HUES6 (cell line): ENCODE results near the gene CCDC60.

Experiments used
- H3K27ac ChIP-seq: 2 replicates; pipeline ENCODE4 v1.7.0; 2013; ENCODE audit warnings: low read depth, mild to moderate bottlenecking, low read length, inconsistent platforms
- H3K27me3 ChIP-seq: 2 replicates; pipeline ENCODE4 v1.6.1; 2013; ENCODE audit warnings: low read length; ENCODE audit not compliant: control insufficient read depth, insufficient read depth
- H3K36me3 ChIP-seq: 2 replicates; pipeline ENCODE4 v1.6.1; 2013; ENCODE audit warnings: low read length; ENCODE audit not compliant: control insufficient read depth, insufficient read depth
- H3K4me1 ChIP-seq: 2 replicates; pipeline ENCODE4 v1.6.1; 2013; ENCODE audit warnings: low read length; ENCODE audit not compliant: control insufficient read depth, insufficient read depth
- H3K4me3 ChIP-seq: 2 replicates; pipeline ENCODE4 v1.5.1; 2013; ENCODE audit warnings: low read depth, low read length
- H3K9ac ChIP-seq: one replicate; pipeline ENCODE4 v1.6.1; 2013; ENCODE audit warnings: mild to moderate bottlenecking, low read length
- H3K9me3 ChIP-seq: 2 replicates; pipeline ENCODE4 v1.6.1; 2013; ENCODE audit warnings: low read depth, low read length; ENCODE audit not compliant: control insufficient read depth, insufficient read depth

CCDC60 gene

GRCh38 chr12:119412306-119412705 lies 77.8 kb downstream of the CCDC60 start:
- no peak overlapping the region for H3K27ac ChIP-seq
- no peak overlapping the region for H3K9ac ChIP-seq
- H3K4me3 ChIP-seq: no peak overlapping the region
- peaks cover 4% of the 10 kb centered on the region; the same call in 1 of the 2 replicates for H3K4me1 ChIP-seq
- H3K9me3 ChIP-seq: no peaks in the 10 kb centered on the region
- no peaks in the 10 kb centered on the region for H3K36me3 ChIP-seq
- H3K27me3 ChIP-seq: no peaks in the 10 kb centered on the region

- Histone ChIP-seq H3K36me3 (no peaks in the 10 kb centered on the region), H3K4me1 (peaks cover 4% of the 10 kb centered on the region; the same call in 1 of the 2 replicates), H3K27ac (no peak overlapping the region), H3K4me3 (peak overlapping the region; percentile 17; the same call in 1 of the 2 replicates), H3K9me3 (no peaks in the 10 kb centered on the region), H3K9ac (no peak overlapping the region), H3K27me3 (no peaks in the 10 kb centered on the region)
These were observed 78.6 kb downstream of the CCDC60 start for GRCh38 chr12:119412811-119413794.

DNA sequence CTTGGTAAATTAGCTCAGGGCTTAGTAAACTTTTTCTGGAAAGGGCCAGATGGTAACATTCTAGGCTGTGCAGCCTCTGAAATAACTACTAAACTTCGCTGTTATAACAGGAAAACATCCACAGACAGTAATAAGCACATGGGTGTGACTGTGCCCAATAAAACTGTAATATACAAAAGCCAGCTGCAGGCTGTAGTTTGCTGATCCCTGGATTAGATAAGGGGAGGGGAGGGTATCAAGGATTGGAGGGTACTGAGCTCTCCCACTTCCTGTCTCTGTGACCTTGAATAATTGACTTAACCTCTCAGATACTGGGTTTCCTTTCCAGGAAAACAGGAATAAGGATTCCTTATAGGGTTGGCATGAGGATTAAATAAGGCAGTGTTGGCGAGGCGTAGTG lies 81.2 kb downstream of the CCDC60 start:
- H3K4me3 ChIP-seq: no peak overlapping the region
- H3K36me3 ChIP-seq: no peaks in the 10 kb centered on the region
- no peaks in the 10 kb centered on the region; the same call in 1 of the 2 replicates for H3K27me3 ChIP-seq
- H3K4me1 ChIP-seq: 0 out of 2 replicates have a peak, but pooled peaks cover 4% of the 10 kb centered on the region
- no peak overlapping the region for H3K27ac ChIP-seq
- no peaks in the 10 kb centered on the region for H3K9me3 ChIP-seq
- H3K9ac ChIP-seq: no peak overlapping the region

DNA sequence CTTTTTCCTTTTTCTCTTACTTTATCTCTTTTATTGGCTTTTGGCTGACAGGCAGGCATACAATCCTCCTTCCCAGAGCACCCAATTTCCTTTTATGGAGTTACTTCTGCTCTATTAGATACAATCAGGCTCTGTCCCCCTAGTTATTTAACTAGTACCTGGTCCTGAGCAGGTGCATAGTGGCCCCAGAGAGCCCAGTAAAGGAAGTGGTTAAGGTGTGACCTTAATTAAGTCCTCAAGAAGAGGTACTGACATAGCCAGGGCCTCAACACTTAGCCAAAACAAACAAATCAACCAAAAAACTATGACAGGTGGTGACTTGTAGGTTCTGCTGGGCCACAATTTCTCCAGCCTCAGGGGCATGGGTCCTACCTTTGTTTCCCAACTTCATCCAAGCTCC lies 82.9 kb downstream of the CCDC60 start:
- no peaks in the 10 kb centered on the region for H3K36me3 ChIP-seq
- no peaks in the 10 kb centered on the region for H3K9me3 ChIP-seq
- H3K4me1 ChIP-seq: 0 out of 2 replicates have a peak, but pooled peaks cover 4% of the 10 kb centered on the region
- no peaks in the 10 kb centered on the region; the same call in 1 of the 2 replicates for H3K27me3 ChIP-seq
- no peak overlapping the region for H3K4me3 ChIP-seq
- no peak overlapping the region for H3K27ac ChIP-seq
- H3K9ac ChIP-seq: no peak overlapping the region

- H3K27ac ChIP-seq: no peak overlapping the region
- H3K9me3 ChIP-seq: no peaks in the 10 kb centered on the region
- H3K4me3 ChIP-seq: no peak overlapping the region
- no peak overlapping the region for H3K9ac ChIP-seq
- no peaks in the 10 kb centered on the region; the same call in 1 of the 2 replicates for H3K27me3 ChIP-seq
- no peaks in the 10 kb centered on the region for H3K36me3 ChIP-seq
- H3K4me1 ChIP-seq: peaks cover 2% of the 10 kb centered on the region
These were observed 84.9 kb downstream of the CCDC60 start for GRCh38 chr12:119419381-119419780.

GRCh38 chr12:119423285-119423684 lies 88.8 kb downstream of the CCDC60 start:
- Histone ChIP-seq H3K4me1 (peaks cover 2% of the 10 kb centered on the region), H3K9ac (no peak overlapping the region), H3K9me3 (no peaks in the 10 kb centered on the region), H3K36me3 (no peaks in the 10 kb centered on the region), H3K27ac (no peak overlapping the region), H3K27me3 (no peaks in the 10 kb centered on the region; the same call in 1 of the 2 replicates), H3K4me3 (no peak overlapping the region)

DNA sequence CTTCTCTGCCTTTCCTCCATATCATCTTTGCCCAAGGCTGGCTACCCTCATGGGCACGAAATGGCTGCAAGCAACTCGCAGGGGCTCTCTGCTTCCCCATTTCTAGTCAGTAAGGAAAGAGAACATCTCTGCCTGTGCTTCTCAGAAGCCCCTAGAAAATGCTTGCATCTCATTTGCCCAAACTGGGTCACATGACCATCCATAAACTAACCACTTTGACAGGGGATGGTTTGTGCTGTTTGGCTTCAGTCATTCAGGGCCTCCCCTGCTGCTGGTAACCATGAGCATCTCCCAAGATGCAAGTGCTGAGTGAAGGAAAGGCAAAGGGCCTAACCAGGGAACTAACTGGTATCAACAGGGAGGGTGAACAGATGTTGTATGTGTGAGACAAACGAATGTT lies 91.1 kb downstream of the CCDC60 start:
- H3K9ac ChIP-seq: no peak overlapping the region
- no peaks in the 10 kb centered on the region for H3K36me3 ChIP-seq

DNA sequence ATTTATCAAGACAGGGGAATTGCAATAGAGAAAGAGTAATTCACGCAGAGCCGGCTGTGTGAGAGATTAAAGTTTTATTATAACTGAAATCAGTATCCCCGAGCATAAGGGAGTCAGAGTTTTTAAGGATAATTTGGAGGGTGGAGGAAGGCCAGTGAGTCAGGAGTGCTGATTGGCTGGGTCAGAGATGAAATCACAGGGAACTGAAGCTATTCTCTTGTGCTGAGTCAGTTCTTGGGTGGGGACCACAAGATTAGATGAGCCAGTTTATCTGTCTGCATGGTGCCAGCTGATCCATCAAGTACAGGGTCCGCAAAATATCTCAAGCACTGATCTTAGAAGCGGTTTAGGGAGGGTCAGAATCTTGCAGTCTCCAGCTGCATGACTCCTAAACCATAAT lies 96.6 kb downstream of the CCDC60 start:
- H3K4me3 ChIP-seq: no peak overlapping the region
- H3K27me3 ChIP-seq: no peaks in the 10 kb centered on the region
- no peaks in the 10 kb centered on the region for H3K36me3 ChIP-seq
- H3K27ac ChIP-seq: no peak overlapping the region
- no peak overlapping the region for H3K9ac ChIP-seq
- H3K4me1 ChIP-seq: peaks cover 5% of the 10 kb centered on the region; the same call in 1 of the 2 replicates
- peaks cover 2% of the 10 kb centered on the region; the same call in 1 of the 2 replicates for H3K9me3 ChIP-seq

More for the DNA sequence above, 91.1 kb downstream of the CCDC60 start:
- Histone ChIP-seq H3K4me3 (no peak overlapping the region), H3K9me3 (no peaks in the 10 kb centered on the region), H3K27ac (no peak overlapping the region), H3K4me1 (peaks cover 2% of the 10 kb centered on the region), H3K27me3 (no peaks in the 10 kb centered on the region)

GRCh38 chr12:119432949-119433348 lies 98.4 kb downstream of the CCDC60 start:
- H3K27ac ChIP-seq: no peak overlapping the region
- H3K4me1 ChIP-seq: peaks cover 5% of the 10 kb centered on the region; the same call in 1 of the 2 replicates
- no peak overlapping the region for H3K9ac ChIP-seq
- H3K36me3 ChIP-seq: no peaks in the 10 kb centered on the region
- H3K27me3 ChIP-seq: no peaks in the 10 kb centered on the region
- peaks cover 2% of the 10 kb centered on the region; the same call in 1 of the 2 replicates for H3K9me3 ChIP-seq
- H3K4me3 ChIP-seq: no peak overlapping the region

DNA sequence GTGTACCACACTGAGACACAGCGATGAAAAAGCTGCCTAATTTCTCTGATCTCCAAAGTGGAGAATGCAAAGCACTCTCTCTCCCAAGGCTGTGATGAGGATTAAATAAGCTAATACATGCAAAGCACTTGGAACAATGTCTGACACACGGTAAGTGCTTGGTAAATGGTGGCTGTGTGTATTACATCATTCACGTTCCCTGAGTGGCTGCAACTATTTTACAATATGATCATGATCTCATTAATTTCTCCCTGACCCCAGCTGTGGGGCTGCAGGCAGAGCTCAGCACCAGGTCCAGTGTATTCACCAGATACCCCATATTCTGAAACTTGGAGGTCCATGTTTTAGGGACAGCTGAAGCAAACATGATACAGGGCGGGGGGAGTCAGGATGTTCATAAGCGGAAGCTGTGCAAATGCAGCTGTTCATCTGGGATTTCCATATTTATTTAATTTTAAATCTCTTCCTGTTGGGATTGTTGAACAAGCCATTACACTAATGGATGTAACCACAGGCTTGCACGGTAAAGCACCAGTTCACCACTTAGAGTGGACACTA lies 106.4 kb downstream of the CCDC60 start:
- no peak overlapping the region for H3K4me3 ChIP-seq
- no peak overlapping the region for H3K9ac ChIP-seq
- no peak overlapping the region for H3K27ac ChIP-seq
- H3K27me3 ChIP-seq: peaks cover 3% of the 10 kb centered on the region; the same call in 1 of the 2 replicates
- H3K36me3 ChIP-seq: no peaks in the 10 kb centered on the region
- H3K9me3 ChIP-seq: no peaks in the 10 kb centered on the region
- H3K4me1 ChIP-seq: no peaks in the 10 kb centered on the region
